ENCODE data around the gene LHFPL3.

- TF ChIP-seq POLR2A (IDR thresholded peaks at IDR 0.05) (no peak), CTCF (IDR thresholded peaks at IDR 0.05) (no peak)
These were observed 466.7 kb downstream of the LHFPL3 start for GRCh38 chr7:104795086-104795485.

All from Peyer's patch (tissue), 4 donors.